Aorta (tissue), 5 donors: ENCODE data around the gene CTXN2. TPM values are rescaled to one million over a fixed set of nuclear protein-coding genes. Genes with fewer than 3 reads are reported as not detected.

Source experiments
- ATAC-seq: fragments of 200-7000 bp; cut with Tn5 transposase; one replicate; pipeline ENCODE4 v1.9.1; 2022; ENCODE audit warnings: moderate library complexity; ENCODE audit not compliant: low FRiP score
- DNase-seq, 2 donors: peaks; one replicate each; pipeline ENCODE4 v3.0.0-alpha.2; 2020
- H3K27ac ChIP-seq, 2 donors: one replicate each; pipeline ENCODE4 v1.5.1; 2013; ENCODE audit warnings: low read length in 2 of 2, mild to moderate bottlenecking in 2 of 2, moderate library complexity in 2 of 2, control low read depth in 1 of 2, inconsistent platforms in 1 of 2, low read depth in 1 of 2
- H3K27me3 ChIP-seq, 2 donors: one replicate each; pipeline ENCODE4 v1.6.1; 2013; ENCODE audit warnings: control low read depth in 1 of 2, low read length in 1 of 2, mild to moderate bottlenecking in 1 of 2, moderate library complexity in 1 of 2; ENCODE audit not compliant: insufficient read depth in 2 of 2, control insufficient read depth in 1 of 2
- H3K36me3 ChIP-seq, 2 donors: one replicate each; pipeline ENCODE4 v1.6.1; 2013; ENCODE audit warnings: control low read depth in 1 of 2, low read length in 1 of 2, mild to moderate bottlenecking in 1 of 2; ENCODE audit not compliant: insufficient read depth in 2 of 2, control insufficient read depth in 1 of 2
- H3K4me1 ChIP-seq, 2 donors: one replicate each; pipeline ENCODE4 v1.6.1; 2013; ENCODE audit warnings: low read length in 2 of 2, control low read depth in 1 of 2, mild to moderate bottlenecking in 1 of 2, moderate library complexity in 1 of 2; ENCODE audit not compliant: insufficient read depth in 2 of 2, control insufficient read depth in 1 of 2
- H3K4me3 ChIP-seq, 2 donors: one replicate each; pipeline ENCODE4 v1.5.1; 2013; ENCODE audit warnings: low read length in 2 of 2, control low read depth in 1 of 2, mild to moderate bottlenecking in 1 of 2
- H3K9me3 ChIP-seq: one replicate; pipeline ENCODE4 v1.6.1; 2013; ENCODE audit warnings: mild to moderate bottlenecking, low read length; ENCODE audit not compliant: control insufficient read depth
- WGBS, 2 donors: extraction: QIAGEN DNeasy Blood & Tissue Kit; methylation state at CpG; one replicate each; pipeline ENCODE4 v1.1.7; 2013; 5-methylcytosine and 5-hydroxymethylcytosine counted together
- intact Hi-C, 2 donors: fragments of 100-400 bp; cut with DNase I; formaldehyde crosslinking; loops; one replicate each; pipeline versions ENCODE4 v1.14.2 to v1.15.0; 2022
- long read RNA-seq, 2 donors: library from polyadenylated mRNA; unstranded; transcript quantifications; one replicate each; pipeline ENCODE4 v2.0.0, GENCODE V29; 2020 to 2021
- polyA plus RNA-seq, 2 donors: library from polyadenylated mRNA; stranded (reverse); fragments of 200-250 nt; gene quantifications; one replicate each; pipeline ENCODE4 v1.2.3, GENCODE V29; 2013
- total RNA-seq, 2 donors: library from RNA; stranded (reverse); fragmentation: NEBNext Ultra II Directional; extraction: Animal tissue kit (Norgen Biotek cat#: 25700); gene quantifications; one replicate each; pipeline ENCODE4 v1.2.1, GENCODE V29; 2021
- donor health status: healthy with polysubstance abuse.
- donor health status: Bipolar disorder and iron deficiency.
- donor health status: DM: no; HTN: no; CAD: no.
- donor health status: DM: no; HTN: no; CAD: no.
- donor health status: DM: yes; HTN: yes; CAD: no.

Gene CTXN2
- total RNA-seq, result not detected
- polyA plus RNA-seq, result not detected
- long read RNA-seq, donor 1, result 0 reads
- long read RNA-seq, donor 2, result 0 reads

DNA sequence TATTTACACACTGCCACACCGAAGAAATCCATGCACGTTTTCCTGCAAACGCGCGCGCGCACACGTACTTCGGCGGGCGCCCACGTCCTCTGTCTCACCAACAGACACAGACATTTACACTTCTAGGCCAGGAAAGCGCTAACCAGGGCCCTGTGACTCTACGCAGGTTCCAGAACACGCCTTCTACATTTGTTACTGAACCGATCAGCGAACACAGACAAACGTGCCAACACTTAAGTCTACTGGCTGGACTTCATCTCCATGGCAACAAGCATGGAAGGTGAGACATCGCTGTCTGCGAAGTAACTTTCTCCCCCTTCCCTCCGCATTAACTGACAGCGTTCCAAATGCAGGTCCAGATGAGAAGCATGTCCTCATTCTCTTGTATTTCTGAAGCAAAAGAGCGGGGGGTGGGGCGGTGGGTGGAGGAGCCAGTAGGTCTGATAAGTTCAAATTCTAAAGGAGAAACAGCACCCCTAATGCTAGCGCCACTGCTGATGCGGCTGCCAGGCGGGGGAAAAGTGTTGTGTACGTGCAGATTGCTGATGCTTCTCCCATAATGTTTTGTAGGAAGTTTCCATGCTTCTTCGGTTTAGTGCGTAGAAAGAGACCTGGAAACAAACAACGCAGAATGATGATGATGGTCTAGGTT, at the start of gene CTXN2:
CTXN2 (plus strand) TSS at position 92 of the 652 bp plus-strand sequence. CDS start 9,636 bp downstream, outside the sequence.
- Histone ChIP-seq H3K27ac (no peak within 1 kb of the TSS), H3K4me1 (no peaks in the 10 kb centered on the region), H3K27me3 (no peaks in the 10 kb centered on the region), H3K9me3 (no peaks in the 10 kb centered on the region), H3K4me3 (peak within 1 kb of the TSS in 1 of 2 donors; percentile 16), H3K36me3 (no peaks in the 10 kb centered on the region)
- intact Hi-C loops, result no loop called here
- DNase-seq, result no peak
- 7% methylated on average over 31 of the region's 31 CpGs for WGBS, 2 donors
- ATAC-seq, result no peak

DNA sequence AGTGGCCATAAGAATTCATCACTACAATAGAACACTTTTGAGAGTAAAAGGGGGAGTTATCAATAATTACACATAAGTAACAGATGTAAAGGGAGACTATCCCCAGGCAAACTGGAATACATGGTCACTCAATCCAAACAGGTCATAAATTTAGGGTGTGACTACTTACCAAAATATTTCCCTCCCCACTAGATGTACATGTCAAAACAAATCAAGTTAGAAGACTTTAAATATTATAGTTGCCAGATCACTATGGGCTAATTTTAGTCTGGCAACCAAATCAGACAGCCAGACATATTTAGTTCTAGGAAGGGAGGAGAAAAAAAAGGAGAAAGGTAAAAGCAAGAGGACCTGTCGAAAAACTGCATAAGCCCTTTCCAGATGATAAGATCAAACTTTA, 47.6 kb upstream of the CTXN2 start:
- H3K27ac ChIP-seq, result peak overlapping the region in 1 of 2 donors; percentile 87
- no peak overlapping the region for H3K4me3 ChIP-seq
- H3K9me3 ChIP-seq, result no peaks in the 10 kb centered on the region
- peak; percentile 44 for ATAC-seq
- intact Hi-C loops, result no loop called here
- H3K4me1 ChIP-seq, result peaks cover 2% of the 10 kb centered on the region in 2 donors
- H3K36me3 ChIP-seq, result no peaks in the 10 kb centered on the region
- no peaks in the 10 kb centered on the region for H3K27me3 ChIP-seq
- DNase-seq, result no peak
- WGBS, 2 donors, result 9 to 10% methylated on average over 1 of the region's 1 CpG

DNA sequence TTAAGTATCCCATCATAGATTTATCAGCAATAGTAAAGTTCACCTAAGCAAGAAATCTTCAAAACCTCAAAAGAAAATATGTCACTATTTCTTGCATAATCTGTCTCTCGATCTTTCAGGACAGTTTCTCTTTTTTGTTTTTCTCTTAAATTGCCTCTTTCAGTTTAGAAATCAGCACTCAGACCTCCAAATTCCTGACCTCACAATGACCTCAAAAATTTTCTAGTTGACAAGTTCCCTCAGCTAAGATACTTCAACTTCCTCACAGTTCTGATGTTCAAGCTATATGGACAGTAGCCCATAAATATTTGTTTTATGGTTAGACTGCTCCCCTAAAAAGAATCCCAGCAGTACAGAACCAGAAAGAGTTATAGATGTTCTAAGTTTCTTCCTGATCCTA, 46.6 kb upstream of the CTXN2 start:
- no peaks in the 10 kb centered on the region for H3K27me3 ChIP-seq
- H3K36me3 ChIP-seq, result no peaks in the 10 kb centered on the region
- H3K4me3 ChIP-seq, result no peak overlapping the region
- no peak for ATAC-seq
- no peaks in the 10 kb centered on the region for H3K9me3 ChIP-seq
- intact Hi-C loops, result no loop called here
- peaks cover 2% of the 10 kb centered on the region in 2 donors for H3K4me1 ChIP-seq
- DNase-seq, result no peak
- 3 to 5% methylated on average over 1 of the region's 1 CpG for WGBS, 2 donors
- H3K27ac ChIP-seq, result peak overlapping the region in 1 of 2 donors; percentile 33

DNA sequence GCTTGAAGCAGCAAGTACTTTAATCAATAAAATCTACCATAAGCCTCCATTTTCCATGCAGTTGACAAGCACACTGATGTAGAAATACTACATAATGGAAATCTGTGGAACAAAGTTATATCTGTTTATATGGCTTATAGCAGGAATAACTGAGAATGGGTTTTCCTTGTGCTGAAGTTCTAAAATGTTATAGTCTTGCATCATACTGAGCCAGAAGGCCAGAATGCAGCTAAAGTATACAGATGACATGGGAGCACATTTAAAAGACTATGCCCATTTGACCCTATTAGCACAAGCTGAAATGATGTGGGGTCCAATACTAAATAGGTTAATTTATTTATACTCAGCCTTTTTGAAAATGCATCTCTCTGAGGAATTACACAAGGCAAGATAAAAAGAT, 45.5 kb upstream of the CTXN2 start:
- Histone ChIP-seq H3K4me1 (peaks cover 1 to 2% of the 10 kb centered on the region in 2 donors), H3K4me3 (no peak overlapping the region), H3K27ac (peak overlapping the region in 1 of 2 donors; percentile 33), H3K9me3 (no peaks in the 10 kb centered on the region), H3K27me3 (no peaks in the 10 kb centered on the region), H3K36me3 (no peaks in the 10 kb centered on the region)
- ATAC-seq (no peak), DNase-seq (no peak)
- intact Hi-C loops, result no loop called here

DNA sequence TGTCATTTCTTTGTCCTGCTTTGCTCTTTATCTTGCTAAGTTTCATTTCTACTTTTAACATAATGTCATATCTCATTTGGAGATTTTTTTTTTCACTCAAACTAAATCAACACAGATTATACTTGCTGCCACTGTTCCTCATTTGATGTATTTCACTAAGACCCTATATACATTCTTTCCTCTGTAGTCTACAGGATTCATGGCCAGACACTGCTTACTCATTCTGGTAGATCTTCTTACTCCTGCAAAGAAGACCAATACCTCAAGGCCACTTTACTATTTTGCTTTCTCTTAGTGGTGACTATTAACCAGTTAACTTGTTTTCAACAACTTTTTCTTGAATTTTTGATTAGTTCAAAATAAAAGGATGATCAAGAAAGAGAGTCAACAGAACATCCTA, 44.1 kb upstream of the CTXN2 start:
- ATAC-seq, result no peak
- intact Hi-C loops, result no loop called here
- no peak overlapping the region for H3K4me3 ChIP-seq

DNA sequence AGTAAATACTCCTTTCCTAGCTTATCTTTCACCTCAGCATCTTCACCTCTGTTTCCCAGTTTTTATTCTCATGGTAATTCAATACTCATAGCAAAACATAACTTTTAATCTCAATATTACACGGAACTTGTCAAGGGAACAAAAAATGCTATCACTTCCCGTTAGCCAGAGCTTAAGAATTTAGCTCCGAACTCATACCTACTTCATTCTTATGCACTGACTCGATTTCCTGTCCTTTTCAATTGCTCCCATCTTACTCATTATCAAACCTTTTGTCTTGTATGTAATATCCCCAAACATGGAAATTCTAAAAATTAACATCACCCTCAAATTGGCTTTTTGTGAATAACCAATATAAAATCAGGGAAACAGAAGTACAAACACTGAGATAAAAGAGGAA, 41.6 kb upstream of the CTXN2 start:
- intact Hi-C loops, result no loop called here
- no peak overlapping the region for H3K4me3 ChIP-seq
- H3K27me3 ChIP-seq, result no peaks in the 10 kb centered on the region
- ATAC-seq (no peak), DNase-seq (no peak)
- no peak overlapping the region for H3K27ac ChIP-seq
- peaks cover 0 to 4% of the 10 kb centered on the region in 2 donors for H3K36me3 ChIP-seq
- 48 to 51% methylated on average over 4 of the region's 4 CpGs for WGBS, 2 donors
- H3K9me3 ChIP-seq, result no peaks in the 10 kb centered on the region
- H3K4me1 ChIP-seq, result no peaks in the 10 kb centered on the region

More for the DNA sequence above, 44.1 kb upstream of the CTXN2 start:
- Histone ChIP-seq H3K4me1 (peaks cover 0 to 2% of the 10 kb centered on the region in 2 donors), H3K27me3 (no peaks in the 10 kb centered on the region), H3K9me3 (no peaks in the 10 kb centered on the region), H3K27ac (no peak overlapping the region), H3K36me3 (peaks cover 0 to 2% of the 10 kb centered on the region in 2 donors)
- no peak for DNase-seq

DNA sequence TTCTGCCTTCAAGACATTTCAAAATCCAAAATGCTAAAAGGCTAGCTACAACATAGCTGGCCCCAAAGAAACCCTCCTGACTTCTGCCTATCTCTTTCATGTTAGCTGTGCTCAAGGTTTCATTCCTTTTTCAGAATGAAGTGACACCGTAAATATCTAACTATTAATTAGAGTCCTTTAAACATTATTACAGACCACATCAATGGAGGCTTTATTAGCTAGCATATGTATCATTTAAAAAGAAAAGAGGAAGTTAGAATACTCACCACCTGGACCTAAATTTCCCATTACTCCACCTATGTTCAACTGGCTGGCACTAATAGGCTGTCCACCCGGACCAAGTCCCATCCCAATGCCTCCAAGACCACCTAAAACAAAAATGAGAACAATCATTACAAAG, 37.9 kb upstream of the CTXN2 start:
- intact Hi-C loops, result no loop called here
- Histone ChIP-seq H3K9me3 (no peaks in the 10 kb centered on the region), H3K27me3 (no peaks in the 10 kb centered on the region), H3K4me3 (no peak overlapping the region), H3K27ac (no peak overlapping the region), H3K36me3 (peaks cover 0 to 4% of the 10 kb centered on the region in 2 donors), H3K4me1 (no peaks in the 10 kb centered on the region)
- 95 to 98% methylated on average over 2 of the region's 2 CpGs for WGBS, 2 donors
- DNase-seq (no peak), ATAC-seq (no peak)

DNA sequence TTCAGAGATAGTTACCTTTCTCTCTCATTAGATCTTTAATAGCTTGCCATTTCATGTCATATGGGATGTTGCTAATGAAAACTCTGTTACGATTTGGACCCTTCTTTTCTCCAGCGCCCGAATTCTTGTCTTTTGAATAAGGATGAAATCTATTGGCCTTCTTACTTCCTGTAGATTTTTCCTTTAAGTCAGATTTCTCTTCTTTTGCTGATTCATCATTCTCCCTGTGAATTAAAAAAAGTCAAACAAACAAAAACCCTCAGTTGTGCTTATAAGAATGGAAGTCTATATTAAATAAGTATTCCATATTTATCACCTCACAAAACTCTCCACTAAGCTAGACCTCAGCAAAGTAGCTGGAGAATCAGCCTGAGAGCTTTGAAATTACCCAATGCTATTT, 22.8 kb upstream of the CTXN2 start:
- ATAC-seq, result no peak
- WGBS, 2 donors, result 60 to 65% methylated on average over 3 of the region's 3 CpGs
- Histone ChIP-seq H3K27ac (no peak overlapping the region), H3K9me3 (no peaks in the 10 kb centered on the region), H3K4me3 (no peak overlapping the region), H3K36me3 (no peaks in the 10 kb centered on the region), H3K4me1 (no peaks in the 10 kb centered on the region), H3K27me3 (no peaks in the 10 kb centered on the region)
- intact Hi-C loops, result no loop called here
- no peak for DNase-seq

DNA sequence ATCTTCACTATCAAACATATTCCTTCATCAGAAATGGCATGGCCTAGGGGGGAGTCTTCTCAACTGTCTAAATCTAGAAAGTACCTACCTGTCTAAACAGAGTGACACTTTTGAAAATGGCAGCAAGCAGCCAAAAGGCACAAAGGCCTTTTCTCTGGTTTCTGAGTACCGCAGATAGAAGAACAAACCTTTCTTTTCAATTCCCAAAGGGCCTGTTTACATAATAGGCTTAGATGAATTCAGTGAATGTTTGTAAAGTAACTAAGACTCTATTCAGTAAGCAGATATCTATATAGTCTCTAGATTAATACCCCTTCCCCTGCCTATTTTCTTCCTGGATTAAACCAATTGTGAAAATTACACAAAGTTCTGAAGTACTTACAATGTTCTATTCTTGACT, 20.5 kb upstream of the CTXN2 start:
- DNase-seq, result no peak
- Histone ChIP-seq H3K4me1 (no peaks in the 10 kb centered on the region), H3K27ac (no peak overlapping the region), H3K36me3 (no peaks in the 10 kb centered on the region), H3K9me3 (no peaks in the 10 kb centered on the region), H3K4me3 (no peak overlapping the region), H3K27me3 (no peaks in the 10 kb centered on the region)
- intact Hi-C loops, result loop anchor here in 1 of 2 donors (10.0 kb wide), 1 partner anchor 164 kb away; the partner anchor contains the start of gene DUT
- ATAC-seq, result no peak
- 90 to 94% methylated on average over 1 of the region's 1 CpG for WGBS, 2 donors
